K562 (cell line): Measurements from ENCODE around the gene ATF4.

Experiments used
- CAMTA2 ChIP-seq: fragments of 250-450 bp; sonication (Bioruptor Pico); conservative IDR thresholded peaks from 2 replicates; pipeline ENCODE4 v1.5.1; 2022
- CBX8 ChIP-seq: fragments of 200-600 bp; sonication (generic); IDR thresholded peaks from 2 replicates; pipeline ENCODE4 v1.6.1; 2012; ENCODE audit warnings: borderline replicate concordance, mixed run types, low read depth, mild to moderate bottlenecking, moderate library complexity, mixed read lengths, low read length, control low read depth, inconsistent platforms; ENCODE audit not compliant: poor library complexity, severe bottlenecking; ENCODE audit errors: extremely low read depth
- CTCF ChIP-seq, 3 experiments: IDR thresholded peaks in 2 of 3; conservative IDR thresholded peaks in 1 of 3; 2 replicates each; pipeline ENCODE4 v1.5.1; 2011 to 2012; ENCODE audit warnings: low read length in 3 of 3, mild to moderate bottlenecking in 3 of 3, control low read depth in 2 of 3, improper control_type of control experiment in 1 of 3, inconsistent platforms in 1 of 3, low read depth in 1 of 3, mixed read lengths in 1 of 3, moderate library complexity in 1 of 3; ENCODE audit not compliant: insufficient read depth in 2 of 3
- ESRRA ChIP-seq: fragments of 450-650 bp; IDR thresholded peaks from 2 replicates; pipeline ENCODE4 v1.6.1; 2014; ENCODE audit warnings: low read depth, mild to moderate bottlenecking, moderate library complexity, borderline replicate concordance
- ETS2 ChIP-seq: IDR thresholded peaks from 2 replicates; pipeline ENCODE4 v1.6.1; 2016; ENCODE audit warnings: borderline replicate concordance, missing genetic modification characterization, mild to moderate bottlenecking, moderate library complexity, missing compliant biosample characterization; ENCODE audit not compliant: poor library complexity, severe bottlenecking
- MYC ChIP-seq, 2 experiments: fragments of 250-450 bp in 1 of 2; sonication (Bioruptor Pico) in 1 of 2; IDR thresholded peaks; 2 replicates each; pipeline versions ENCODE4 v1.5.1 to v1.6.1; 2012 to 2021; ENCODE audit warnings: low read depth in 2 of 2, borderline replicate concordance in 1 of 2, improper control_type of control experiment in 1 of 2, low read length in 1 of 2, mild to moderate bottlenecking in 1 of 2, moderate library complexity in 1 of 2
- ZNF239 ChIP-seq: fragments of 250-450 bp; sonication (Bioruptor Pico); IDR thresholded peaks from 2 replicates; pipeline ENCODE4 v1.4.0; 2020; ENCODE audit warnings: mild to moderate bottlenecking
- ZNF57 ChIP-seq: fragments of 450-650 bp; formaldehyde crosslinking; IDR thresholded peaks from 2 replicates; pipeline ENCODE4 v1.4.0; 2020; ENCODE audit warnings: mild to moderate bottlenecking, moderate library complexity
- ZNF586 ChIP-seq: fragments of 450-650 bp; formaldehyde crosslinking; conservative IDR thresholded peaks from 2 replicates; pipeline ENCODE4 v1.4.0; 2020; ENCODE audit warnings: mild to moderate bottlenecking, moderate library complexity
- ZSCAN32 ChIP-seq: fragments of 450-650 bp; formaldehyde crosslinking; IDR thresholded peaks from 2 replicates; pipeline ENCODE4 v1.4.0; 2020; ENCODE audit warnings: mild to moderate bottlenecking, moderate library complexity

GRCh38 chr22:39490135-39490798, 30.1 kb upstream of the ATF4 start:
- TF ChIP-seq MYC (IDR thresholded peaks at IDR 0.05; ENCODE audit: low read depth, low read length) (peak; percentile 85), MYC (CRISPR knock-in tag; IDR thresholded peaks at IDR 0.05; ENCODE audit: borderline replicate concordance, low read depth) (no peak), ETS2 (no peak), CBX8 (no peak), ZSCAN32 (CRISPR knock-in tag) (no peak), ZNF239 (no peak), CAMTA2 (CRISPR knock-in tag) (no peak), ZNF586 (CRISPR knock-in tag) (no peak), ZNF57 (CRISPR knock-in tag) (no peak), CTCF (IDR thresholded peaks at IDR 0.05 in 2 of 3, conservative IDR thresholded peaks at IDR 0.05 in 1 of 3; ENCODE audit: insufficient read depth in 2 of 3, low read depth in 1 of 3, low read length in 3 of 3) (no peak), ESRRA (no peak)
